H1 (cell line): ENCODE measurements around the gene STRA8. TPM values are rescaled to one million over a fixed set of nuclear protein-coding genes. Genes with fewer than 3 reads are reported as not detected.

Experiments
- CTCF ChIA-PET: fragments of 300-600 bp; sonication (Branson Sonifier 250); formaldehyde crosslinking; loops from one replicate; lab custom pipeline; 2021; ENCODE audit not compliant: partially characterized antibody; lab: Charles Lee
- POLR2A ChIA-PET: fragments of 300-600 bp; sonication (Branson Sonifier 250); formaldehyde crosslinking; loops from one replicate; lab custom pipeline; 2021; ENCODE audit warnings: inconsistent platforms; ENCODE audit not compliant: partially characterized antibody; lab: Charles Lee
- DNase-seq, 2 experiments: peaks; one replicate each; pipeline versions ENCODE4 v3.0.0 to v3.0.0-alpha.2; 2010 to 2022; ENCODE audit warnings: low spot score in 2 of 2, low read depth in 1 of 2, mixed read lengths in 1 of 2
- FAIRE-seq: peaks from 2 replicates; lab custom pipeline; 2011; peaks lifted over from hg19 to GRCh38; lab: Jason Lieb, UNC
- H2AFZ ChIP-seq: 2 replicates; pipeline ENCODE4 v1.8.1; 2012; ENCODE audit warnings: low read length, inconsistent platforms
- H2AK5ac ChIP-seq: 2 replicates; pipeline ENCODE4 v1.6.1; 2013; ENCODE audit warnings: low read depth, low read length
- H2BK120ac ChIP-seq: replicated peaks from 2 replicates; pipeline ENCODE3; 2013; ENCODE audit warnings: low read depth, low read length, inconsistent platforms
- H2BK12ac ChIP-seq: 2 replicates; pipeline ENCODE4 v1.6.1; 2013; ENCODE audit warnings: low read depth, low read length
- H2BK15ac ChIP-seq: 2 replicates; pipeline ENCODE4 v1.6.1; 2013; ENCODE audit warnings: low read length
- H2BK20ac ChIP-seq: 2 replicates; pipeline ENCODE4 v1.6.1; 2013; ENCODE audit warnings: low read length
- H2BK5ac ChIP-seq: 2 replicates; pipeline ENCODE4 v1.6.1; 2013; ENCODE audit warnings: low read depth, low read length
- H3K14ac ChIP-seq: 2 replicates; pipeline ENCODE4 v1.6.1; 2013; ENCODE audit warnings: inconsistent platforms; ENCODE audit not compliant: insufficient read length
- H3K18ac ChIP-seq: 2 replicates; pipeline ENCODE4 v1.6.1; 2013; ENCODE audit warnings: low read length; ENCODE audit errors: extremely low read depth
- H3K23ac ChIP-seq: 2 replicates; pipeline ENCODE4 v1.6.1; 2013; ENCODE audit warnings: inconsistent platforms; ENCODE audit not compliant: insufficient read length
- H3K23me2 ChIP-seq: 2 replicates; pipeline ENCODE4 v1.6.1; 2013; ENCODE audit warnings: low read depth, low read length
- H3K27ac ChIP-seq: 2 replicates; pipeline ENCODE4 v1.6.1; 2011; ENCODE audit warnings: low read depth, low read length, inconsistent platforms
- H3K27me3 ChIP-seq, 4 experiments: replicated peaks in 1 of 4; 1 replicate in 1 of 4; 2 replicates in 3 of 4; pipeline versions ENCODE4 v1.6.1 to v1.8.1; 2011 to 2013; ENCODE audit warnings: low read length in 3 of 4, mild to moderate bottlenecking in 3 of 4, inconsistent platforms in 2 of 4, mixed read lengths in 2 of 4, moderate library complexity in 1 of 4; ENCODE audit not compliant: control insufficient read depth in 3 of 4, insufficient read depth in 3 of 4; ENCODE audit errors: extremely low read depth in 1 of 4
- H3K36me3 ChIP-seq, 4 experiments: 2 replicates each; pipeline versions ENCODE4 v1.6.1 to v1.8.1; 2011 to 2013; ENCODE audit warnings: mild to moderate bottlenecking in 4 of 4, low read length in 3 of 4, moderate library complexity in 2 of 4, control low read depth in 1 of 4, inconsistent platforms in 1 of 4; ENCODE audit not compliant: insufficient read depth in 4 of 4, control insufficient read depth in 2 of 4
- H3K4ac ChIP-seq: replicated peaks from 2 replicates; pipeline ENCODE3; 2013; ENCODE audit warnings: low read length, low read depth, mixed read lengths, inconsistent platforms; ENCODE audit not compliant: insufficient read length
- H3K4me1 ChIP-seq, 4 experiments: replicated peaks in 1 of 4; 1 replicate in 1 of 4; 2 replicates in 3 of 4; pipeline versions ENCODE4 v1.6.1 to v1.8.1; 2011 to 2013; ENCODE audit warnings: low read length in 3 of 4, inconsistent platforms in 2 of 4, mixed read lengths in 1 of 4; ENCODE audit not compliant: insufficient read depth in 4 of 4, control insufficient read depth in 3 of 4
- H3K4me2 ChIP-seq, 2 experiments: 2 replicates each; pipeline versions ENCODE4 v1.6.1 to v1.8.1; 2011 to 2013; ENCODE audit warnings: low read depth in 2 of 2, low read length in 2 of 2, control low read depth in 1 of 2, inconsistent platforms in 1 of 2, mild to moderate bottlenecking in 1 of 2; ENCODE audit not compliant: insufficient read depth in 1 of 2
- H3K4me3 ChIP-seq, 4 experiments: fragments of 200-600, 300-600 bp in 1 of 4; sonication (generic), shearing (Covaris generic), sonication (Bioruptor Twin) in 1 of 4; 2 replicates each; pipeline versions ENCODE4 v1.5.1 to v1.8.1; 2011 to 2016; ENCODE audit warnings: low read length in 4 of 4, low read depth in 3 of 4, control low read depth in 2 of 4, inconsistent platforms in 2 of 4, mild to moderate bottlenecking in 2 of 4, mixed read lengths in 1 of 4, moderate library complexity in 1 of 4; ENCODE audit not compliant: insufficient read depth in 2 of 4; ENCODE audit errors: extremely low read depth in 1 of 4
- H3K56ac ChIP-seq: replicated peaks from 2 replicates; pipeline ENCODE3; 2013; ENCODE audit warnings: low read depth, mild to moderate bottlenecking, mixed read lengths, low read length, inconsistent platforms; ENCODE audit not compliant: insufficient read length
- H3K79me1 ChIP-seq: 2 replicates; pipeline ENCODE4 v1.6.1; 2013; ENCODE audit warnings: low read depth, low read length, control low read depth
- H3K79me2 ChIP-seq, 2 experiments: 2 replicates each; pipeline versions ENCODE4 v1.6.1 to v1.8.1; 2012 to 2013; ENCODE audit warnings: low read length in 2 of 2, mild to moderate bottlenecking in 2 of 2, inconsistent platforms in 1 of 2; ENCODE audit not compliant: insufficient read depth in 2 of 2, control insufficient read depth in 1 of 2
- H3K9ac ChIP-seq, 4 experiments: replicated peaks in 1 of 4; 1 replicate in 1 of 4; 2 replicates in 3 of 4; pipeline versions ENCODE4 v1.6.1 to v1.8.1; 2011 to 2013; ENCODE audit warnings: low read depth in 3 of 4, low read length in 3 of 4, control low read depth in 2 of 4, mild to moderate bottlenecking in 2 of 4, moderate library complexity in 2 of 4, inconsistent platforms in 1 of 4; ENCODE audit errors: extremely low read depth in 1 of 4
- H3K9me3 ChIP-seq, 2 experiments: 2 replicates each; pipeline versions ENCODE4 v1.6.1 to v1.8.1; 2012 to 2013; ENCODE audit warnings: mild to moderate bottlenecking in 2 of 2, moderate library complexity in 2 of 2, control low read depth in 1 of 2, inconsistent platforms in 1 of 2, low read depth in 1 of 2, low read length in 1 of 2, mixed read lengths in 1 of 2; ENCODE audit not compliant: insufficient read depth in 2 of 2
- H4K20me1 ChIP-seq, 2 experiments: replicated peaks in 1 of 2; 2 replicates each; pipeline versions ENCODE3 to v1.8.1; 2011 to 2013; ENCODE audit warnings: inconsistent platforms in 2 of 2, low read length in 2 of 2, mild to moderate bottlenecking in 1 of 2; ENCODE audit not compliant: insufficient read depth in 2 of 2, control insufficient read depth in 1 of 2
- H4K5ac ChIP-seq: 2 replicates; pipeline ENCODE4 v1.6.1; 2013; ENCODE audit warnings: low read length, low read depth, mixed read lengths, inconsistent platforms; ENCODE audit not compliant: insufficient read length
- H4K8ac ChIP-seq: 2 replicates; pipeline ENCODE4 v1.8.0; 2013; ENCODE audit warnings: mild to moderate bottlenecking, moderate library complexity, low read length, inconsistent platforms; ENCODE audit not compliant: insufficient read depth; ENCODE audit errors: extremely low read depth
- H4K91ac ChIP-seq: replicated peaks from 2 replicates; pipeline ENCODE3; 2013; ENCODE audit warnings: low read length, mixed read lengths, inconsistent platforms; ENCODE audit not compliant: insufficient read length
- CBX8 ChIP-seq: fragments of 300-800, 300-1000 bp; sonication (generic); IDR thresholded peaks from 2 replicates; pipeline ENCODE4 v1.7.1; 2016; ENCODE audit warnings: low read depth, low read length, borderline replicate concordance
- CHD2 ChIP-seq: IDR thresholded peaks from 2 replicates; pipeline ENCODE4 v1.6.1; 2012; ENCODE audit warnings: low read length, improper control_type of control experiment
- FOSL1 ChIP-seq: IDR thresholded peaks from 2 replicates; pipeline ENCODE4 v1.6.1; 2011; ENCODE audit warnings: mild to moderate bottlenecking, low read depth, low read length, moderate library complexity; ENCODE audit not compliant: insufficient read depth
- HDAC2 ChIP-seq, 2 experiments: fragments of 300-600 bp in 1 of 2; sonication (generic) in 1 of 2; IDR thresholded peaks; 2 replicates each; pipeline ENCODE4 v1.6.1; 2011 to 2012; ENCODE audit warnings: low read depth in 2 of 2, low read length in 2 of 2, mild to moderate bottlenecking in 2 of 2, moderate library complexity in 2 of 2, borderline replicate concordance in 1 of 2, inconsistent platforms in 1 of 2
- MAFK ChIP-seq: IDR thresholded peaks from 2 replicates; pipeline ENCODE4 v1.6.1; 2012; ENCODE audit warnings: low read depth, mild to moderate bottlenecking, improper control_type of control experiment, low read length
- PHF8 ChIP-seq: fragments of 200-600 bp; sonication (generic); conservative IDR thresholded peaks from 2 replicates; pipeline ENCODE4 v1.7.1; 2012; ENCODE audit warnings: low read depth, mild to moderate bottlenecking, inconsistent platforms, low read length, moderate library complexity
- RFX5 ChIP-seq: IDR thresholded peaks from 2 replicates; pipeline ENCODE4 v1.6.1; 2011; ENCODE audit warnings: low read depth, low read length, improper control_type of control experiment, borderline replicate concordance
- SIN3A ChIP-seq, 2 experiments: IDR thresholded peaks in 1 of 2; conservative IDR thresholded peaks in 1 of 2; 2 replicates each; pipeline ENCODE4 v1.6.1; 2011 to 2012; ENCODE audit warnings: low read length in 2 of 2, improper control_type of control experiment in 1 of 2, low read depth in 1 of 2, mild to moderate bottlenecking in 1 of 2
- SRF ChIP-seq: IDR thresholded peaks from 2 replicates; pipeline ENCODE4 v1.6.1; 2011; ENCODE audit warnings: mild to moderate bottlenecking, low read depth, low read length, moderate library complexity
- TAF1 ChIP-seq: IDR thresholded peaks from 2 replicates; pipeline ENCODE4 v1.6.1; 2011; ENCODE audit warnings: mild to moderate bottlenecking, low read depth, low read length
- WGBS, 2 experiments: shearing (Covaris generic) in 1 of 2; methylation state at CpG; one replicate each; pipeline versions ENCODE4 v1.1.6 to v1.1.7; 2013 to 2015; ENCODE audit warnings: low lambda C conversion rate in 2 of 2, mixed read lengths in 2 of 2, inconsistent platforms in 1 of 2, low coverage in 1 of 2, missing lambda C conversion rate in 1 of 2; ENCODE audit not compliant: insufficient replicate concordance in 2 of 2, insufficient coverage in 1 of 2, insufficient read length in 1 of 2; ENCODE audit errors: extremely low coverage in 1 of 2, missing lambda C conversion rate in 1 of 2; 5-methylcytosine and 5-hydroxymethylcytosine counted together
- polyA plus RNA-seq, 7 experiments: library from polyadenylated mRNA; depleted of rRNA in 3 of 7; stranded (reverse) in 5 of 7; unstranded in 2 of 7; fragments of >200 nt in 5 of 7; fragments of 200-250 nt in 2 of 7; gene quantifications; 1 replicate in 5 of 7; 2 replicates in 1 of 7; 4 replicates in 1 of 7; pipeline versions ENCODE4 v1.2.1 to v1.2.3, GENCODE V29; 2011 to 2013; ENCODE audit warnings: missing spikeins in 2 of 7, mixed read lengths in 2 of 7
- total RNA-seq: library from RNA; stranded (reverse); fragmentation: NEBNext Ultra II Directional; extraction: Animal tissue kit (Norgen Biotek cat#: 25700); gene quantifications from 2 replicates; pipeline ENCODE4 v1.2.1, GENCODE V29; 2021

STRA8 gene
- total and polyA plus RNA-seq, 2 of the 8 experiments (the other 6 are each of a cell fraction or from before 2014, with no cell fraction given): not detected

- Histone ChIP-seq H3K36me3 (no peaks in the 10 kb centered on the region), H3K23ac (no peak overlapping the region), H2AK5ac (no peak overlapping the region), H4K91ac (no peak overlapping the region), H3K79me1 (no peaks in the 10 kb centered on the region), H3K9me3 (peaks cover 0 to 6% of the 10 kb centered on the region in 2 experiments; a peak in 1 of 4 replicates), H4K8ac (no peak overlapping the region; the same call in 1 of the 2 replicates), H3K4me3 (no peak overlapping the region), H4K5ac (no peak overlapping the region), H3K56ac (no peak overlapping the region), H2BK15ac (no peak overlapping the region), H3K4me1 (no peaks in the 10 kb centered on the region), H2BK120ac (no peak overlapping the region), H4K20me1 (no peaks in the 10 kb centered on the region), H3K79me2 (no peaks in the 10 kb centered on the region), H3K18ac (no peak overlapping the region), H3K27me3 (no peaks in the 10 kb centered on the region), H3K27ac (no peak overlapping the region), H3K9ac (no peak overlapping the region), H2AFZ (no peak overlapping the region), H2BK12ac (no peak overlapping the region), H3K4ac (no peak overlapping the region), H2BK20ac (no peak overlapping the region), H3K23me2 (no peaks in the 10 kb centered on the region; the same call in 1 of the 2 replicates), H3K4me2 (no peak overlapping the region), H3K14ac (no peak overlapping the region), H2BK5ac (no peak overlapping the region)
- FAIRE-seq (no peak), DNase-seq (peak in 1 of 2 experiments; percentile 41)
- WGBS, 2 experiments: 98% methylated on average over 27 of the region's 43 CpGs; no CpG with 5 or more reads in 1 of the 2 experiments
- CTCF ChIA-PET: interaction anchor here (1.2 to 2.8 kb wide), 2 partner anchors 13 to 37 kb away, joined by 3 to 10 read pairs; partner anchors contain the start of gene STRA8
- POLR2A ChIA-PET: no interaction called here
- TF ChIP-seq CBX8: no peak
- no peak for TF ChIP-seq SRF
- no peak for TF ChIP-seq PHF8
- TF ChIP-seq HDAC2 (IDR thresholded peaks at IDR 0.05; ENCODE audit: borderline replicate concordance in 1 of 2, low read depth in 2 of 2, low read length in 2 of 2): no peak
- no peak for TF ChIP-seq TAF1
- no peak for TF ChIP-seq RFX5
- no peak for TF ChIP-seq FOSL1
- TF ChIP-seq SIN3A (conservative IDR thresholded peaks at IDR 0.05 in 1 of 2, IDR thresholded peaks at IDR 0.05 in 1 of 2; ENCODE audit: low read depth in 1 of 2, low read length in 2 of 2): no peak
- no peak for TF ChIP-seq MAFK
- no peak for TF ChIP-seq CHD2
Measured at GRCh38 chr7:135246191-135246825, 12.7 kb downstream of the STRA8 start.
